Right cardiac atrium (tissue), 5 donors: Measurements from ENCODE around the gene RBM19. TPM values are rescaled to one million over a fixed set of nuclear protein-coding genes. Genes with fewer than 3 reads are reported as not detected.
A peak's percentile ranks its signal among the peaks of the same experiment; 100 is the strongest.

Experiments
- ATAC-seq, 2 donors: fragments of 200-7000 bp; cut with Tn5 transposase; one replicate each; pipeline versions ENCODE4 v1.8.0 to v1.9.1; 2020; ENCODE audit warnings: moderate library complexity in 2 of 2, mild to moderate bottlenecking in 1 of 2
- DNase-seq, 3 donors: peaks; one replicate each; pipeline ENCODE4 v3.0.0-alpha.2; 2020
- H3K27ac ChIP-seq: one replicate; pipeline ENCODE4 v1.5.1; 2013; ENCODE audit warnings: mild to moderate bottlenecking, low read length, control low read depth, moderate library complexity
- H3K27me3 ChIP-seq: one replicate; pipeline ENCODE4 v1.6.1; 2013; ENCODE audit not compliant: control insufficient read depth, insufficient read depth
- H3K4me1 ChIP-seq: one replicate; pipeline ENCODE4 v1.6.1; 2013; ENCODE audit warnings: low read length; ENCODE audit not compliant: control insufficient read depth, insufficient read depth
- H3K4me3 ChIP-seq: one replicate; pipeline ENCODE4 v1.5.1; 2013; ENCODE audit warnings: low read length, control low read depth
- H3K9me3 ChIP-seq: one replicate; pipeline ENCODE4 v1.6.1; 2013; ENCODE audit warnings: low read length; ENCODE audit not compliant: control insufficient read depth
- WGBS: extraction: QIAGEN DNeasy Blood & Tissue Kit; methylation state at CpG from one replicate; pipeline ENCODE4 v1.1.7; 2013; 5-methylcytosine and 5-hydroxymethylcytosine counted together
- intact Hi-C, 4 donors: fragments of 100-400 bp; cut with DNase I; formaldehyde crosslinking; loops; one replicate each; pipeline versions ENCODE4 v1.11.0 to v1.14.0; 2022 to 2023
- polyA plus RNA-seq: library from polyadenylated mRNA; stranded (reverse); fragments of 200-250 nt; gene quantifications from one replicate; pipeline ENCODE4 v1.2.3, GENCODE V29; 2013
- total RNA-seq, 4 donors: library from RNA; stranded (reverse); fragmentation: NEBNext Ultra II Directional; extraction: Animal tissue kit (Norgen Biotek cat#: 25700); gene quantifications; one replicate each; pipeline ENCODE4 v1.2.1, GENCODE V29; 2021
- donor health status: healthy with polysubstance abuse.
- donor health status: DM: no; HTN: yes; CAD: no.
- donor health status: DM: no; HTN: no; CAD: no.
- donor health status: DM: no; HTN: yes; CAD: no; lungs with severe emphysema.
- donor health status: DM: yes; HTN: yes; CAD: no.

Gene RBM19
- total and polyA plus RNA-seq, 5 donors: 12.7 to 21.7 (median 17.1) TPM

GRCh38 chr12:113863455-113863845, 102.7 kb downstream of the RBM19 start:
- DNase-seq: no peak
- no peaks in the 10 kb centered on the region for H3K4me1 ChIP-seq
- no peaks in the 10 kb centered on the region for H3K9me3 ChIP-seq
- intact Hi-C loops: no loop called here
- no peak overlapping the region for H3K27ac ChIP-seq
- H3K4me3 ChIP-seq: no peak overlapping the region
- H3K27me3 ChIP-seq: no peaks in the 10 kb centered on the region
- no peak for ATAC-seq
- WGBS: 75% methylated on average over 2 of the region's 2 CpGs

GRCh38 chr12:113862590-113863454, 103.3 kb downstream of the RBM19 start:
- intact Hi-C loops: no loop called here
- H3K4me3 ChIP-seq: no peak overlapping the region
- H3K27ac ChIP-seq: no peak overlapping the region
- no peaks in the 10 kb centered on the region for H3K4me1 ChIP-seq
- ATAC-seq (no peak), DNase-seq (no peak)
- H3K9me3 ChIP-seq: no peaks in the 10 kb centered on the region
- no peaks in the 10 kb centered on the region for H3K27me3 ChIP-seq
- 59% methylated on average over 18 of the region's 18 CpGs for WGBS

DNA sequence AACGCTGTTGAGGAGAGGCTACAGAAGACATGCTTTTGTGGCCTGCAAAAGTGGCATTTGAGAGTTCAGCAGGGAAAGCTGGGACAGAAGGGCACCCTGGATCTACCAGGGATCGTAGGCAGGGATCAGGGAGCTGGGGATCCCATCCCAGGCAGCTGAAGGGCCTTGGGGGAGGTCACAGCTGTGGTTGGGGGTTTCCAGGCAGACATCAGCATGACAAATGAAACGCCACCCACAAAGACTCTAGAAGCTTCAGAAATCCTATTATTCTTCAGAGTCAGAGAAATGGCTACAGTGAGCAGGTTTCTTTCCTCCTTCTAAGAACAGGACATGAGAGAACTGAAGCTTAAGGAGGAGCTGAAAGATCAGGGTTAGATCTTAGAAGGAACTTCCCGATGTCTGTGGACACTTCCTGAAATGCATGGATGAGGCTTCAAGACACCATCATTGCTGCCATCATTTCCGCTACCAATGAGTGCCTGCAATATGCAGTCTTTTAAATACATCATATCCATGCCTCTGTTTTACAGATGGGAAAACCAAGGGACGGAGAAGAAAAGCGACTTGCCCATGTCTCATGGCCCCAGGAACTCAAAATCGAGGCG, 104.3 kb downstream of the RBM19 start:
- ATAC-seq: no peak
- intact Hi-C loops: no loop called here
- H3K9me3 ChIP-seq: no peaks in the 10 kb centered on the region
- H3K27ac ChIP-seq: no peak overlapping the region
- H3K27me3 ChIP-seq: no peaks in the 10 kb centered on the region
- no peak overlapping the region for H3K4me3 ChIP-seq
- WGBS: 92% methylated on average over 9 of the region's 9 CpGs
- no peak for DNase-seq
- no peaks in the 10 kb centered on the region for H3K4me1 ChIP-seq

GRCh38 chr12:113860950-113861349, 105.2 kb downstream of the RBM19 start:
- DNase-seq: no peak
- intact Hi-C loops: no loop called here
- 85% methylated on average over 7 of the region's 7 CpGs for WGBS
- ATAC-seq: no peak
- H3K9me3 ChIP-seq: no peaks in the 10 kb centered on the region
- H3K27ac ChIP-seq: no peak overlapping the region
- peaks cover 4% of the 10 kb centered on the region for H3K4me1 ChIP-seq
- H3K27me3 ChIP-seq: no peaks in the 10 kb centered on the region
- H3K4me3 ChIP-seq: no peak overlapping the region

DNA sequence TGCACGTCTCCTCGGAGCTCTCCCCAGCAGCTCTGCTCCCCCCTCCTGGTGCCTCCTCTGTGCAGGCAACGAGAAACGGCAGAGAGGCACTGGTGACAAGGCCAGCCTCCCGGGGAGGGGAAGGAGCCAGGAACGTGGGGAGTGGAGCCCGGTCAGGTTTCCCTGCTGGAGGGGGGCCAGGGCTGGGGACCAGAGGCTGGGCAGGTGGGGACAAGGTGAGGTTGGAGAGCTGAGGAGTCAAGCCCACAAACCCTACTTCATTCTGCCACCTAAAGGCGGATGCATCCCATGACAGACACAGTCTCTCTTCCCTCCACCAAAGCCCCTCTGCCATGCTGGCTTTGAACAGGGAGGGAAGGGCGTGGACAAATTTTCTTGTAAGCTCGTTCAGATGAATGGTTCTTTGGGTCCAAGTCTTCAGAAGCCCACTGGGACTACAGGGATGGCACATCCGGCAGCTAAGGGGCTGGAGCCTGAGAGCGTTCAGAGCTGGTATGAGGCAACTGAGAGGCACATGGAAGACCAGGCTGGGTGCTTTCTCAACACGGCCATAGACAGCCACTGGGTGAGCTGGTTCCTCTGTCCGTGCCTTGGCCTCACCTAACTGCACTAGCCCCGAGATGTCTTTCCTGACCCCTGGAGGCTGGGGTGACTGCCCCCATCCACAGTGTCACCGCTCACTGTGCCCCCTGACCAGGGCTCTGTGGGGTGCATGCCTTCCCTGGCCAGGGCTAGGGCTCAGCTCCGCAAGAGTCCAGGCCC, 105.9 kb downstream of the RBM19 start:
- Histone ChIP-seq H3K9me3 (no peaks in the 10 kb centered on the region), H3K27ac (no peak overlapping the region), H3K4me1 (peaks cover 4% of the 10 kb centered on the region), H3K27me3 (no peaks in the 10 kb centered on the region), H3K4me3 (no peak overlapping the region)
- no peak for DNase-seq
- WGBS: 80% methylated on average over 17 of the region's 17 CpGs
- intact Hi-C loops: no loop called here
- no peak for ATAC-seq

GRCh38 chr12:113858841-113859386, 107.2 kb downstream of the RBM19 start:
- intact Hi-C loops: no loop called here
- 92% methylated on average over 8 of the region's 8 CpGs for WGBS
- Histone ChIP-seq H3K27me3 (no peaks in the 10 kb centered on the region), H3K9me3 (no peaks in the 10 kb centered on the region), H3K4me1 (peaks cover 4% of the 10 kb centered on the region), H3K4me3 (no peak overlapping the region), H3K27ac (no peak overlapping the region)
- no peak for DNase-seq
- ATAC-seq: no peak

DNA sequence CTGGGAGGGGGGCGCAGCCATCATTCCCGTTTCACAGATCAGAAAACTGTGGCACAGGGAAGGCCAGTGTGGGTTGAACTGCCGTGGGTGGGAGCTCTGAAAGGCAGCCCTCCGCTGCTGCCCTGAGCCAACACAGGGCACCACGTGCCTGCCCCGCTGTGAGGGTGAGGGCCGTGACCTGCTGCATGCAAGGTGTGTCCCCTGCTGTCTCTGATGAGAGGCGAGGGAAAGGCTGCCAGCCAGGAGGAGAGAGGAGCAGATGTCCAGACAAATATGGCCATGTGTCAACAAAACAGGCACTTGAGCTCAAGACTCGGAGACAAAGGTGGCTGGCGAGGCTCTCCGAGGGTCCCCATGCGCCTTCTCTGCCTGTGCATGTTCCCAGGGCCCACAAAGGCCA, 108.8 kb downstream of the RBM19 start:
- WGBS: 94% methylated on average over 12 of the region's 12 CpGs
- no peaks in the 10 kb centered on the region for H3K27me3 ChIP-seq
- ATAC-seq (no peak), DNase-seq (no peak)
- no peak overlapping the region for H3K4me3 ChIP-seq
- no peak overlapping the region for H3K27ac ChIP-seq
- no peaks in the 10 kb centered on the region for H3K9me3 ChIP-seq
- intact Hi-C loops: no loop called here
- H3K4me1 ChIP-seq: peaks cover 5% of the 10 kb centered on the region

GRCh38 chr12:113855998-113856397, 110.1 kb downstream of the RBM19 start:
- ATAC-seq (peak; percentile 86 to 87), DNase-seq (peak; percentile 53 to 74 (median 69))
- peaks cover 10% of the 10 kb centered on the region for H3K4me1 ChIP-seq
- peak overlapping the region; percentile 14 for H3K27ac ChIP-seq
- 57% methylated on average over 7 of the region's 7 CpGs for WGBS
- no peak overlapping the region for H3K4me3 ChIP-seq
- intact Hi-C loops: no loop called here
- H3K9me3 ChIP-seq: no peaks in the 10 kb centered on the region
- H3K27me3 ChIP-seq: no peaks in the 10 kb centered on the region

DNA sequence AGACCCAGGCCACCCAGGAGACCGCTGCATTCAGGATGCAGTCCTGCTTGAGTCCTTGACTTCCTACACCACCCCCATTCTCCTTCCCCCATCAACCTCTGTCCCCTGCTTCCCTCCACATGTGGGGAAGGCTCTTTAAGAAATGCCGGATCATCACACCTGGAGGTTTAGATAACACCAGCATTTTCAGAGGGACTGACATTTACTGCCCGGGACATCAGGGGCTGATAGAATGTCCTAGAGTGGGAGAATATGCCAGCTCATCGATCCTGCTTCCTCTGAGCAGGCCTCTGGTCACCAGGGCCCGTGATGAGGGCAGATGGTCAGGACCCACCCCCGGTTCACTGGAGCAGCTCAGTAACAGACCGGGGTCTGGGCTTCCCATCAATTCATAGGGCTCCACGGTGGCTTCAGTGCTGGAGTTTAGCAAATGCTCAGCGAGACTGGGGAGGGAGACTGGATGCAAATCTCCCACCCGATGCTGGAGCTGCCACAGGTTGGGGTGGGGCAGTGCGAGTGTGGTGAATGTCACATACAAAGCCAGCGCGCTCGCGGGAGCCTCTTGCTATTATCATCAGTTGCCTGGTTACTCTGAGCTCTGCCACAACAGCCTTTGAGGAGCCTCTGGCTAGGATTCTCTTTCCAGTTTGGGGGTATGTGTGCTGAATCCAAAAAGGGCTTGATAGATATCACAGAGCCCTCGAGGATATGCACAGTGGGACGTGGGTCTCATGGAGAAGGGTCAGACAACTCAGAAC, 111.6 kb downstream of the RBM19 start:
- intact Hi-C loops: no loop called here
- 73% methylated on average over 17 of the region's 17 CpGs for WGBS

DNA sequence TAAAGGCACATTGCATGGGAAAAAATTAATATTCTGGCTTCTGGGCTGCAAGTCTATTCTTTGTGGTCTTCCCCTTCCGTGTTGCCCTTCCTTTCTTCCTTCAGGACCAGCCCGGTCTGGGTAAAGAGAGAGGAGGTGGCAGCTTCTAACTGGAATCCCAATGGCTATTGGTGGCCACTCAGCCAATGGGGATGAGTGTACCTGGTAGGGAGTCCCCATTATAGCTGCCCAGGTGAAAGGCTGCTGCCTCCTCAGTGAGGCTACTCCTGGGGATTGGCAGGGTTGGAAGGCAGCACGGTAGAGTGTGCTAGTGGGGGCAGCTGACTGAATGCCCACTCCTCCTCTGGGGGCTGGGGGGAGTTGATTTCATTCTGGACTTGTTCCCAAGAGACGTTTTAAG, 112.6 kb downstream of the RBM19 start:
- Histone ChIP-seq H3K27ac (no peak overlapping the region), H3K4me1 (peaks cover 22% of the 10 kb centered on the region), H3K4me3 (no peak overlapping the region), H3K9me3 (no peaks in the 10 kb centered on the region), H3K27me3 (no peaks in the 10 kb centered on the region)
- 58% methylated on average over 4 of the region's 4 CpGs for WGBS
- intact Hi-C loops: no loop called here
- ATAC-seq (no peak), DNase-seq (no peak)

More for the DNA sequence above, 111.6 kb downstream of the RBM19 start:
- Histone ChIP-seq H3K27ac (peak overlapping the region; percentile 14), H3K4me3 (no peak overlapping the region), H3K27me3 (no peaks in the 10 kb centered on the region), H3K4me1 (peaks cover 22% of the 10 kb centered on the region), H3K9me3 (no peaks in the 10 kb centered on the region)
- ATAC-seq: peak; percentile 40 to 55
- DNase-seq: peak in 2 of 3 donors; percentile 49 to 71
